Pancreas (tissue), 10 donors: ENCODE data around the gene ROR2. TPM values are rescaled to one million over a fixed set of nuclear protein-coding genes. Genes with fewer than 3 reads are reported as not detected.

Experiments used
- ATAC-seq, 4 donors: fragments of 200-7000 bp; cut with Tn5 transposase; one replicate each; pipeline versions ENCODE4 v1.8.0 to v1.9.1; 2020; ENCODE audit warnings: mild to moderate bottlenecking in 4 of 4, moderate library complexity in 4 of 4
- DNase-seq, 6 donors: peaks; one replicate each; pipeline ENCODE4 v3.0.0-alpha.2; 2020
- FAIRE-seq: peaks from 2 replicates; lab custom pipeline; 2012; peaks lifted over from hg19 to GRCh38; lab: Jason Lieb, UNC
- H3K27ac ChIP-seq, 4 donors: fragments of 200-600 bp; sonication (generic); 1 replicate in 3 of 4; 2 replicates in 1 of 4; pipeline versions ENCODE4 v1.5.0 to v1.8.0; 2020
- H3K27me3 ChIP-seq, 4 donors: fragments of 200-600 bp; one replicate each; pipeline ENCODE4 v1.8.0; 2021
- H3K36me3 ChIP-seq, 3 donors: fragments of 200-600 bp; sonication (generic) in 1 of 3; one replicate each; pipeline versions ENCODE4 v1.5.0 to v1.8.0; 2020 to 2021
- H3K4me1 ChIP-seq, 3 donors: fragments of 200-600 bp; one replicate each; pipeline ENCODE4 v1.8.0; 2021
- H3K4me3 ChIP-seq, 4 donors: fragments of 200-600 bp; sonication (generic) in 2 of 4; one replicate each; pipeline versions ENCODE4 v1.5.0 to v1.8.0; 2020 to 2021
- H3K9me3 ChIP-seq, 4 donors: fragments of 200-600 bp; one replicate each; pipeline ENCODE4 v1.8.0; 2021
- CTCF ChIP-seq, 4 donors: fragments of 200-600 bp; sonication (generic) in 3 of 4; IDR thresholded peaks; one replicate each; pipeline versions ENCODE4 v1.5.0 to v1.8.0; 2021; ENCODE audit warnings: antibody characterized with exemption in 4 of 4
- WGBS, 2 donors: extraction: QIAGEN DNeasy Blood & Tissue Kit; methylation state at CpG; one replicate each; pipeline ENCODE4 v1.1.7; 2013; 5-methylcytosine and 5-hydroxymethylcytosine counted together
- intact Hi-C, 3 donors: fragments of 100-400 bp; cut with DNase I; formaldehyde crosslinking; loops; one replicate each; pipeline versions ENCODE4 v1.11.1 to v1.14.2; 2022
- polyA plus RNA-seq, 2 donors: library from polyadenylated mRNA; stranded (reverse); fragments of 200-250 nt; gene quantifications; one replicate each; pipeline ENCODE4 v1.2.3, GENCODE V29; 2013
- total RNA-seq, 6 donors: library from RNA; stranded (reverse); fragmentation: NEBNext Ultra II Directional in 4 of 6; extraction: Animal tissue kit (Norgen Biotek cat#: 25700) in 4 of 6; gene quantifications; one replicate each; pipeline versions ENCODE4 v1.2.1 to v1.2.4, GENCODE V29; 2021 to 2023
- donor health status: healthy with polysubstance abuse.
- donor health status: DM: no; HTN: no; CAD: no; lungs with moderate emphysema.
- donor health status: DM: no; HTN: no; CAD: no.
- donor health status: control.
- donor health status: control.
- donor health status: Bipolar disorder and iron deficiency.
- donor health status: DM: yes; HTN: yes; CAD: no.
- donor health status: DM: no; HTN: no; CAD: no.
- donor health status: DM: no; HTN: no; CAD: no.
- donor health status: DM: yes; HTN: yes; CAD: no.

The ROR2 gene
- total and polyA plus RNA-seq, 8 donors, result 0.67 to 6.3 (median 1.2) TPM

GRCh38 chr9:91835632-91836031 is 114.4 kb downstream of the ROR2 start:
- no peak overlapping the region for H3K4me3 ChIP-seq
- H3K4me1 ChIP-seq, result no peaks in the 10 kb centered on the region
- no peaks in the 10 kb centered on the region for H3K36me3 ChIP-seq
- no peak for FAIRE-seq
- intact Hi-C loops, result no loop called here
- H3K9me3 ChIP-seq, result no peaks in the 10 kb centered on the region
- no peak for TF ChIP-seq CTCF (IDR thresholded peaks at IDR 0.05)
- H3K27me3 ChIP-seq, result no peaks in the 10 kb centered on the region
- no peak for ATAC-seq
- WGBS, 2 donors, result 85 to 92% methylated on average over 7 of the region's 7 CpGs
- no peak overlapping the region for H3K27ac ChIP-seq
- DNase-seq, result no peak

GRCh38 chr9:91835216-91835615 is 114.8 kb downstream of the ROR2 start:
- no peak for FAIRE-seq
- no peak for DNase-seq
- Histone ChIP-seq H3K27ac (no peak overlapping the region), H3K27me3 (no peaks in the 10 kb centered on the region), H3K9me3 (no peaks in the 10 kb centered on the region), H3K36me3 (no peaks in the 10 kb centered on the region), H3K4me1 (no peaks in the 10 kb centered on the region), H3K4me3 (no peak overlapping the region)
- ATAC-seq, result no peak
- 65 to 91% methylated on average over 5 of the region's 5 CpGs for WGBS, 2 donors
- TF ChIP-seq CTCF (IDR thresholded peaks at IDR 0.05), result no peak
- intact Hi-C loops, result no loop called here

- Histone ChIP-seq H3K27me3 (no peaks in the 10 kb centered on the region), H3K4me1 (no peaks in the 10 kb centered on the region), H3K36me3 (no peaks in the 10 kb centered on the region), H3K9me3 (no peaks in the 10 kb centered on the region), H3K4me3 (no peak overlapping the region), H3K27ac (no peak overlapping the region)
- 62 to 73% methylated on average over 3 of the region's 3 CpGs for WGBS, 2 donors
- intact Hi-C loops, result no loop called here
- no peak for TF ChIP-seq CTCF (IDR thresholded peaks at IDR 0.05)
- DNase-seq, result no peak
- no peak for ATAC-seq
- no peak for FAIRE-seq
These were observed 115.3 kb downstream of the ROR2 start for GRCh38 chr9:91834740-91835139.

- H3K27ac ChIP-seq, result no peak overlapping the region
- no peaks in the 10 kb centered on the region for H3K9me3 ChIP-seq
- ATAC-seq (no peak), FAIRE-seq (no peak), DNase-seq (no peak)
- whole genome bisulfite sequencing, 2 donors, result 74 to 79% methylated on average over 7 of the region's 7 CpGs
- intact Hi-C loops, result no loop called here
- H3K4me3 ChIP-seq, result no peak overlapping the region
- no peaks in the 10 kb centered on the region for H3K27me3 ChIP-seq
- no peaks in the 10 kb centered on the region for H3K4me1 ChIP-seq
- no peaks in the 10 kb centered on the region for H3K36me3 ChIP-seq
- TF ChIP-seq CTCF (IDR thresholded peaks at IDR 0.05), result no peak
These were observed 116.2 kb downstream of the ROR2 start for GRCh38 chr9:91833878-91834255.

GRCh38 chr9:91833096-91833877 is 116.7 kb downstream of the ROR2 start:
- WGBS, 2 donors, result 88 to 89% methylated on average over 25 of the region's 25 CpGs
- no peaks in the 10 kb centered on the region for H3K36me3 ChIP-seq
- intact Hi-C loops, result no loop called here
- H3K27ac ChIP-seq, result no peak overlapping the region
- no peaks in the 10 kb centered on the region for H3K9me3 ChIP-seq
- TF ChIP-seq CTCF (IDR thresholded peaks at IDR 0.05), result no peak
- FAIRE-seq (no peak), ATAC-seq (no peak), DNase-seq (no peak)
- no peak overlapping the region for H3K4me3 ChIP-seq
- no peaks in the 10 kb centered on the region for H3K27me3 ChIP-seq
- no peaks in the 10 kb centered on the region for H3K4me1 ChIP-seq
